ENCODE measurements around the gene FGF14. TPM values are rescaled to one million over a fixed set of nuclear protein-coding genes. Genes with fewer than 3 reads are reported as not detected.

Gene FGF14
- total and polyA plus RNA-seq, 2 donors from 2014 or later, result 0.47 to 3.3 TPM

DNA sequence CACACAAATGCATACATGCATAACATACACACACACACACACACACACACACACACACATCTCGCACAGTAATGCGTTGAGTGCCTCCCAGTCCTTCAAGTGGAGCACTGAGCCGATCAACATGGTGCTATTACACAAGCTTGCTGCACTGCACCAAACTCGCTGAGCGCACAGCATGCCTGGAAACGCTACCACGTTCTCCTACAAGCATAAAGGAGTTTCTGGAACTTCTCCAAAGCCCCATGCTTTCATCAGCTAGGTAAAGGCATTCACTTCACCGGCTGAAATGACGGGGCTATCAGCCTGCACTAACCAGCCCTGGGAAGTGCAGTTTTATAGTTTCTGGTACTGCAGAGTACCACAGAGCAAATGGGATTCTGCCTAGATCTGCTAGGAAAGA, 92.7 kb downstream of the FGF14 start:
- Histone ChIP-seq H3K9ac (ENCODE audit: low read length in 3 of 3) (no peak overlapping the region), H3K27ac (ENCODE audit: low read depth in 2 of 2, low read length in 2 of 2) (no peak overlapping the region), H3K36me3 (ENCODE audit: control insufficient read depth in 2 of 3, insufficient read depth in 3 of 3, low read length in 3 of 3) (no peaks in the 10 kb centered on the region), H3K9me3 (ENCODE audit: control insufficient read depth in 2 of 3, insufficient read depth in 1 of 3, low read length in 3 of 3) (no peaks in the 10 kb centered on the region), H3K4me1 (ENCODE audit: control insufficient read depth in 2 of 3, insufficient read depth in 2 of 3, low read depth in 1 of 3, low read length in 3 of 3) (no peaks in the 10 kb centered on the region), H3K27me3 (ENCODE audit: control insufficient read depth, insufficient read depth, low read length) (no peaks in the 10 kb centered on the region), H3K4me3 (ENCODE audit: low read length in 3 of 3) (no peak overlapping the region)
- no peak for FAIRE-seq
- intact Hi-C loops (cut with DNase I), result no loop called here
- peak in 3 of 5 donors; percentile 13 to 31 (median 28) for DNase-seq
- TF ChIP-seq, protein P1, sequence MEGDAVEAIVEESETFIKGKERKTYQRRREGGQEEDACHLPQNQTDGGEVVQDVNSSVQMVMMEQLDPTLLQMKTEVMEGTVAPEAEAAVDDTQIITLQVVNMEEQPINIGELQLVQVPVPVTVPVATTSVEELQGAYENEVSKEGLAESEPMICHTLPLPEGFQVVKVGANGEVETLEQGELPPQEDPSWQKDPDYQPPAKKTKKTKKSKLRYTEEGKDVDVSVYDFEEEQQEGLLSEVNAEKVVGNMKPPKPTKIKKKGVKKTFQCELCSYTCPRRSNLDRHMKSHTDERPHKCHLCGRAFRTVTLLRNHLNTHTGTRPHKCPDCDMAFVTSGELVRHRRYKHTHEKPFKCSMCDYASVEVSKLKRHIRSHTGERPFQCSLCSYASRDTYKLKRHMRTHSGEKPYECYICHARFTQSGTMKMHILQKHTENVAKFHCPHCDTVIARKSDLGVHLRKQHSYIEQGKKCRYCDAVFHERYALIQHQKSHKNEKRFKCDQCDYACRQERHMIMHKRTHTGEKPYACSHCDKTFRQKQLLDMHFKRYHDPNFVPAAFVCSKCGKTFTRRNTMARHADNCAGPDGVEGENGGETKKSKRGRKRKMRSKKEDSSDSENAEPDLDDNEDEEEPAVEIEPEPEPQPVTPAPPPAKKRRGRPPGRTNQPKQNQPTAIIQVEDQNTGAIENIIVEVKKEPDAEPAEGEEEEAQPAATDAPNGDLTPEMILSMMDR (IDR thresholded peaks at IDR 0.05; ENCODE audit: borderline replicate concordance, extremely low read depth, insufficient read depth), result no peak

DNA sequence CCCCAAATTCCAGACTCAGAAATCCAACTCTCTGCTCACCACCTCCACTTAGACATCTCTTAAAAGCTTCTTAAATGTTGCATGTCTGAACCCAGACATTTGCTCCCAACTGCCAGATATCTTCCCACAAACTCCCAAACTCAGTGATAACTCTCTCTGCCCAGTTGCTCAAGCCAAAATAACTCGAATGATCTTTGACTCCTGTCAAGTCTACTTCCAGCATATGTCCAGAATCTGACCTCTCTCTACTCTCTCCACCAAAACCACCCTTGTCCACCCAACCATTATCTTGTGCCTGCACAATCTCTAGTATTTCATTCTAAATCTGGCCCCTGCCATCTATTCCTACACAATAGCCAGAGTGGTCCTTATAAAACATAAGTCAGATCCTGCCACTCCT, 99.3 kb downstream of the FGF14 start:
- no peak overlapping the region for H3K4me3 ChIP-seq (ENCODE audit: low read length in 3 of 3)
- H3K36me3 ChIP-seq (ENCODE audit: control insufficient read depth in 2 of 3, insufficient read depth in 3 of 3, low read length in 3 of 3), result no peaks in the 10 kb centered on the region
- TF ChIP-seq, protein P1 (IDR thresholded peaks at IDR 0.05; ENCODE audit: borderline replicate concordance, extremely low read depth, insufficient read depth), result no peak
- H3K9ac ChIP-seq (ENCODE audit: low read length in 3 of 3), result no peak overlapping the region
- no peaks in the 10 kb centered on the region for H3K9me3 ChIP-seq (ENCODE audit: control insufficient read depth in 2 of 3, insufficient read depth in 1 of 3, low read length in 3 of 3)
- FAIRE-seq (no peak), DNase-seq (no peak)
- H3K4me1 ChIP-seq (ENCODE audit: control insufficient read depth in 2 of 3, insufficient read depth in 2 of 3, low read depth in 1 of 3, low read length in 3 of 3), result no peaks in the 10 kb centered on the region
- intact Hi-C loops (cut with DNase I), result no loop called here
- no peaks in the 10 kb centered on the region for H3K27me3 ChIP-seq (ENCODE audit: control insufficient read depth, insufficient read depth, low read length)
- no peak overlapping the region for H3K27ac ChIP-seq (ENCODE audit: low read depth in 2 of 2, low read length in 2 of 2)

DNA sequence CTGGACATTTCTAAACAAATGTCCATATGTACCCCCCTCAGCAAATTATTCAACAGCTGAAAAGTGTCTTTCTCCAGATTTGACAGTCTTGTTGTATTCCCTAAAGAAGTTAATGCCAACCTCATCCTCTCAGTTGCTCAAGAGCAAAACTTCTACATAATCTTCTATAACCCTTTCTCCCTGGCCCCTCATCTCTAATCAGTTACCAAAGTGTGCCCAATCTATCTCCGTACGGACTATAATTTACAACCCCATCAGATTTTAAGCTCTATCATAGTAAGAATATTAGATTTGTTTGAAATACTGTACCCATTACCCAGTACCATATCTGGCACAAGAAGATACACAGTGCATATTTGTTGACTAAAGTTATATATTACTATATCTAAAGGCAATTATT, 101.5 kb downstream of the FGF14 start:
- no peak overlapping the region for H3K4me3 ChIP-seq (ENCODE audit: low read length in 3 of 3)
- TF ChIP-seq, protein P1 (IDR thresholded peaks at IDR 0.05; ENCODE audit: borderline replicate concordance, extremely low read depth, insufficient read depth), result no peak
- no peaks in the 10 kb centered on the region for H3K36me3 ChIP-seq (ENCODE audit: control insufficient read depth in 2 of 3, insufficient read depth in 3 of 3, low read length in 3 of 3)
- no peaks in the 10 kb centered on the region for H3K4me1 ChIP-seq (ENCODE audit: control insufficient read depth in 2 of 3, insufficient read depth in 2 of 3, low read depth in 1 of 3, low read length in 3 of 3)
- no peak for FAIRE-seq
- no peak for DNase-seq
- H3K9ac ChIP-seq (ENCODE audit: low read length in 3 of 3), result no peak overlapping the region
- H3K27ac ChIP-seq (ENCODE audit: low read depth in 2 of 2, low read length in 2 of 2), result no peak overlapping the region
- H3K27me3 ChIP-seq (ENCODE audit: control insufficient read depth, insufficient read depth, low read length), result no peaks in the 10 kb centered on the region
- no peaks in the 10 kb centered on the region for H3K9me3 ChIP-seq (ENCODE audit: control insufficient read depth in 2 of 3, insufficient read depth in 1 of 3, low read length in 3 of 3)
- intact Hi-C loops (cut with DNase I), result no loop called here

DNA sequence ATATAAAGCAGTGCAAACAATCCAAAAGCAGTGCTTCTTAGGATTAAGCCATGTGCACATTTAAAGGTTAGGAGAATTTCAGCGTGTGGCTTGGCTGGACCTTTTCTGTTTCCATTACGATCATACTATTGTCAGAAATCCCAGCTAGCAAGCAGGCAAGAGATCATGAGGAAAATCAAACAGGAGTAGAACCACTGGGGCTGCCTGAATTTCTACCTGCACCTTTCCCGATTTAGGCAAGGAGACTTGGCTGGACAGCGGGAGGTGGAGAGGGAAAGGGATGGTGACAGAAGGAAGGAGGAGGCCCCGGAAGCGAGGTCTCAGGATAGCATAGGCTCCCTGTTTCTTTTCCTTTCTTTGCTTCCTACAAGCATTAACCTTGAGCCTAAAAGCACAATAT, 102.5 kb downstream of the FGF14 start:
- Histone ChIP-seq H3K4me1 (ENCODE audit: control insufficient read depth in 2 of 3, insufficient read depth in 2 of 3, low read depth in 1 of 3, low read length in 3 of 3) (no peaks in the 10 kb centered on the region), H3K9me3 (ENCODE audit: control insufficient read depth in 2 of 3, insufficient read depth in 1 of 3, low read length in 3 of 3) (no peaks in the 10 kb centered on the region), H3K4me3 (ENCODE audit: low read length in 3 of 3) (no peak overlapping the region), H3K36me3 (ENCODE audit: control insufficient read depth in 2 of 3, insufficient read depth in 3 of 3, low read length in 3 of 3) (no peaks in the 10 kb centered on the region), H3K27me3 (ENCODE audit: control insufficient read depth, insufficient read depth, low read length) (no peaks in the 10 kb centered on the region), H3K27ac (ENCODE audit: low read depth in 2 of 2, low read length in 2 of 2) (no peak overlapping the region), H3K9ac (ENCODE audit: low read length in 3 of 3) (no peak overlapping the region)
- intact Hi-C loops (cut with DNase I), result no loop called here
- TF ChIP-seq, protein P1 (IDR thresholded peaks at IDR 0.05; ENCODE audit: borderline replicate concordance, extremely low read depth, insufficient read depth), result no peak
- DNase-seq (no peak), FAIRE-seq (no peak)

All from kidney (tissue), 14 donors.